HG02938 (cell line): Measurements from ENCODE around the gene GPR162.
A peak's percentile ranks its signal among the peaks of the same experiment; 100 is the strongest.
"Not testable (repeated sequence)": the region's sequence is repeated elsewhere in the genome, so short reads cannot be mapped to it uniquely, and the experiment has no call there.

Experiments
- ATAC-seq: cut with Tn5 transposase; IDR thresholded peaks from one replicate; pipeline ENCODE4 v1.9.1; 2021; ENCODE audit warnings: mild to moderate bottlenecking, moderate library complexity; ENCODE audit not compliant: unreplicated experiment

Gene GPR162

GRCh38 chr12:6871052-6871957 is 49.7 kb downstream of the GPR162 start:
- ATAC-seq = no peak

- no peak for ATAC-seq
Observed at GRCh38 chr12:6872073-6873048, 50.7 kb downstream of the GPR162 start.

GRCh38 chr12:6873094-6874014 is 51.7 kb downstream of the GPR162 start, which contains the start of gene SPSB2:
Gene SPSB2 (minus strand): TSS chr12:6873303. CDS start chr12:6872901, 402 bp downstream.
- ATAC-seq = peak; percentile 62

- not testable (repeated sequence) for ATAC-seq
Observed at GRCh38 chr12:6874015-6874368, 52.4 kb downstream of the GPR162 start.
